Measurements from ENCODE around the gene EPAS1.

DNA sequence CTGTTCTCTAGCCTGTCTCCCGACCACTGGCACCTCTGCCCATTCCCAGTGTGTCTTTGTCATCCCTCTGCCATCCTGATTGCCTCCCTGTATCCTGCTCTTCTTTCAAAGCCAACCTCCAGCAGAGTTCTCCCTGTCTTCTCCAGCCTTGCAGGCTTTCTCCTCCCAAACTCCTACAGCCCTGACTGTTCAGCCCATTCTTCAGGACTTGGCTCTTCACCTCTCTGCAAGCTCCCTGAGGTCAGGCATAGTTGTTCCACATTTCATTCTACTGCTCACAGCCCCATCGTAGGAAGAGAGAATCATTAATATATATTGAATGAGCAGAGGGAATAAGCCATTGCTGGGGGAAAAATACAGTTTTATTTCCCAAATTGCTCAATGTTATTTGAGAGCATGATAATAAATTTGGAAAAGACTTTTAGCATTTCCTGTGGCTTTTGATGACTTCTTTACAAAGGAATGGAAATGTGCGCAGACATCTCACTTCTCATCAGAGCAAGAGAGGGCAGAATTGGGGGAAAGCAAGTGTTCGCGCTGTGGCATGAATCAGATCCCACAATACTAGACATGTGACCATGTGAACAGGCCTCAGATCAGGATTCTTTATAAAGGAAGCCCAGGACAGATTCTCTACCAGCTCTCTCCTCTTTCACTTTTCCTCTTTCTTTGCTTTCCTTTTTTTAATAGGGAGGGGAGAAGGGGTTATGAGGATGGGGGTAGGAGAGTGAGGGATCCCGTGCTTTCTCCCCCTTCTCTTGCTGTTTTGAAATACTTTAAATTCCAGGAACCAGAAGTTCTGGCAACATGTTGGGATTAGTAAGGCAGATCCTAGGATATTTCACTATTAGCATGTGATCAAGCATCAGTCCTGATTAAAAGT is 37.4 kb downstream of the EPAS1 start:
- TF ChIP-seq E2F6 (IDR thresholded peaks at IDR 0.05): no peak
- no peak for TF ChIP-seq SP1 (IDR thresholded peaks at IDR 0.05; ENCODE audit: low read depth, low read length)
- no peak for TF ChIP-seq CEBPB (IDR thresholded peaks at IDR 0.05; ENCODE audit: low read depth, low read length)
- TF ChIP-seq, protein P1, sequence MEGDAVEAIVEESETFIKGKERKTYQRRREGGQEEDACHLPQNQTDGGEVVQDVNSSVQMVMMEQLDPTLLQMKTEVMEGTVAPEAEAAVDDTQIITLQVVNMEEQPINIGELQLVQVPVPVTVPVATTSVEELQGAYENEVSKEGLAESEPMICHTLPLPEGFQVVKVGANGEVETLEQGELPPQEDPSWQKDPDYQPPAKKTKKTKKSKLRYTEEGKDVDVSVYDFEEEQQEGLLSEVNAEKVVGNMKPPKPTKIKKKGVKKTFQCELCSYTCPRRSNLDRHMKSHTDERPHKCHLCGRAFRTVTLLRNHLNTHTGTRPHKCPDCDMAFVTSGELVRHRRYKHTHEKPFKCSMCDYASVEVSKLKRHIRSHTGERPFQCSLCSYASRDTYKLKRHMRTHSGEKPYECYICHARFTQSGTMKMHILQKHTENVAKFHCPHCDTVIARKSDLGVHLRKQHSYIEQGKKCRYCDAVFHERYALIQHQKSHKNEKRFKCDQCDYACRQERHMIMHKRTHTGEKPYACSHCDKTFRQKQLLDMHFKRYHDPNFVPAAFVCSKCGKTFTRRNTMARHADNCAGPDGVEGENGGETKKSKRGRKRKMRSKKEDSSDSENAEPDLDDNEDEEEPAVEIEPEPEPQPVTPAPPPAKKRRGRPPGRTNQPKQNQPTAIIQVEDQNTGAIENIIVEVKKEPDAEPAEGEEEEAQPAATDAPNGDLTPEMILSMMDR (IDR thresholded peaks at IDR 0.05; ENCODE audit: control extremely low read depth in 1 of 3, insufficient read depth in 1 of 3, low read depth in 1 of 3, low read length in 3 of 3): no peak
- TF ChIP-seq TAF1 (IDR thresholded peaks at IDR 0.05; ENCODE audit: low read depth, low read length): no peak
- TF ChIP-seq, protein P2, sequence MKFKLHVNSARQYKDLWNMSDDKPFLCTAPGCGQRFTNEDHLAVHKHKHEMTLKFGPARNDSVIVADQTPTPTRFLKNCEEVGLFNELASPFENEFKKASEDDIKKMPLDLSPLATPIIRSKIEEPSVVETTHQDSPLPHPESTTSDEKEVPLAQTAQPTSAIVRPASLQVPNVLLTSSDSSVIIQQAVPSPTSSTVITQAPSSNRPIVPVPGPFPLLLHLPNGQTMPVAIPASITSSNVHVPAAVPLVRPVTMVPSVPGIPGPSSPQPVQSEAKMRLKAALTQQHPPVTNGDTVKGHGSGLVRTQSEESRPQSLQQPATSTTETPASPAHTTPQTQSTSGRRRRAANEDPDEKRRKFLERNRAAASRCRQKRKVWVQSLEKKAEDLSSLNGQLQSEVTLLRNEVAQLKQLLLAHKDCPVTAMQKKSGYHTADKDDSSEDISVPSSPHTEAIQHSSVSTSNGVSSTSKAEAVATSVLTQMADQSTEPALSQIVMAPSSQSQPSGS (IDR thresholded peaks at IDR 0.05; ENCODE audit: low read length): no peak
